Body of pancreas (tissue), 4 donors: Measurements from ENCODE around the gene TMEM178B.

Experiments used
- POLR2A ChIP-seq, 3 donors: fragments of 450-650 bp; IDR thresholded peaks; one replicate each; pipeline ENCODE4 v1.6.1; 2016; ENCODE audit warnings: antibody characterized with exemption in 3 of 3, mild to moderate bottlenecking in 2 of 3
- TF ChIP-seq, protein P1 (sequence below), 7 experiments: fragments of 450-650 bp in 4 of 7; fragments of 200-600 bp in 3 of 7; sonication (generic) in 3 of 7; IDR thresholded peaks; one replicate each; pipeline ENCODE4 v1.5.1; 2016 to 2019; ENCODE audit warnings: antibody characterized with exemption in 7 of 7

DNA sequence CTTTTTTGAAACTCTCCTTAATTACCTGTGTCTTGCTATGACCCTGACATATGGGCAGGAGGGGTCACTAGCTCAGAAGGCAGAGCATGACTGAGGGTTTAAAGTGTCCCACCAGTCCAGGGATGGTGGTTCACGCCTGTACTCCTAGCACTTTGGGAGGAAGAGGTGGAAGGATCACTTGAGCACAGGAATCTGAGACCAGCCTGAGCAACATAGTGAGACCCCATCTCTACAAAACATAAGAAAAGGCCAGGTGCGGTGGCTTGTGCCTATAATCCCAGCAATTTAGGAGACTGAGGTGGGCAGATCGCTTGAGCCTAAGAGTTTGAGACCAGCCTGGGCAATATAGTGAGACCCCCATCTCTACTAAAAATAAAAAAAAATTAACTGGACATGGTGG lies 133.8 kb downstream of the TMEM178B start:
- TF ChIP-seq, protein P1, sequence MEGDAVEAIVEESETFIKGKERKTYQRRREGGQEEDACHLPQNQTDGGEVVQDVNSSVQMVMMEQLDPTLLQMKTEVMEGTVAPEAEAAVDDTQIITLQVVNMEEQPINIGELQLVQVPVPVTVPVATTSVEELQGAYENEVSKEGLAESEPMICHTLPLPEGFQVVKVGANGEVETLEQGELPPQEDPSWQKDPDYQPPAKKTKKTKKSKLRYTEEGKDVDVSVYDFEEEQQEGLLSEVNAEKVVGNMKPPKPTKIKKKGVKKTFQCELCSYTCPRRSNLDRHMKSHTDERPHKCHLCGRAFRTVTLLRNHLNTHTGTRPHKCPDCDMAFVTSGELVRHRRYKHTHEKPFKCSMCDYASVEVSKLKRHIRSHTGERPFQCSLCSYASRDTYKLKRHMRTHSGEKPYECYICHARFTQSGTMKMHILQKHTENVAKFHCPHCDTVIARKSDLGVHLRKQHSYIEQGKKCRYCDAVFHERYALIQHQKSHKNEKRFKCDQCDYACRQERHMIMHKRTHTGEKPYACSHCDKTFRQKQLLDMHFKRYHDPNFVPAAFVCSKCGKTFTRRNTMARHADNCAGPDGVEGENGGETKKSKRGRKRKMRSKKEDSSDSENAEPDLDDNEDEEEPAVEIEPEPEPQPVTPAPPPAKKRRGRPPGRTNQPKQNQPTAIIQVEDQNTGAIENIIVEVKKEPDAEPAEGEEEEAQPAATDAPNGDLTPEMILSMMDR (IDR thresholded peaks at IDR 0.05): no peak
- no peak for TF ChIP-seq POLR2A (IDR thresholded peaks at IDR 0.05)
